ENCODE data around the gene TRPV6. TPM values are rescaled to one million over a fixed set of nuclear protein-coding genes. Genes with fewer than 3 reads are reported as not detected.

Gene TRPV6
- total RNA-seq, 1 donor from 2014 or later: not detected

GRCh38 chr7:142882338-142882678, 3.2 kb downstream of the TRPV6 start:
- DNase-seq: no peak

- no peak for DNase-seq
These were observed 3.8 kb downstream of the TRPV6 start for GRCh38 chr7:142881586-142882337.

GRCh38 chr7:142880876-142881505, 4.6 kb downstream of the TRPV6 start:
- peak; percentile 66 for DNase-seq

- DNase-seq: no peak
These were observed 6.5 kb downstream of the TRPV6 start for GRCh38 chr7:142879060-142879459.

- DNase-seq: no peak
These were observed 7.2 kb downstream of the TRPV6 start for GRCh38 chr7:142878315-142878714.

GRCh38 chr7:142876991-142877910, 8.3 kb downstream of the TRPV6 start:
- DNase-seq: no peak

- DNase-seq: no peak
These were observed 9.1 kb downstream of the TRPV6 start for GRCh38 chr7:142876236-142876960.

- no peak for DNase-seq
These were observed 10.1 kb downstream of the TRPV6 start for GRCh38 chr7:142875456-142875855.

GRCh38 chr7:142874837-142875236, 10.7 kb downstream of the TRPV6 start:
- DNase-seq: no peak

GRCh38 chr7:142874409-142874808, 11.1 kb downstream of the TRPV6 start:
- DNase-seq: no peak

- no peak for DNase-seq
These were observed 11.7 kb downstream of the TRPV6 start for GRCh38 chr7:142873871-142874270.

GRCh38 chr7:142873281-142873784, 12.2 kb downstream of the TRPV6 start:
- peak; percentile 16 for DNase-seq

GRCh38 chr7:142872106-142872675, 13.4 kb downstream of the TRPV6 start:
- DNase-seq: no peak

GRCh38 chr7:142871260-142872105, 14.1 kb downstream of the TRPV6 start:
- DNase-seq: no peak

- DNase-seq: no peak
These were observed 14.8 kb downstream of the TRPV6 start for GRCh38 chr7:142870566-142871259.

GRCh38 chr7:142870147-142870559, 15.4 kb downstream of the TRPV6 start:
- no peak for DNase-seq

GRCh38 chr7:142869434-142869833, 16.1 kb downstream of the TRPV6 start:
- no peak for DNase-seq

GRCh38 chr7:142868986-142869415, 16.5 kb downstream of the TRPV6 start:
- no peak for DNase-seq

- DNase-seq: no peak
These were observed 17.2 kb downstream of the TRPV6 start for GRCh38 chr7:142868188-142868985.

All from dermis blood vessel endothelial cell (primary cell).